Astrocyte of the spinal cord (primary cell): ENCODE measurements around the gene IFNG-AS1.

ENCODE experiments used
- DNase-seq: peaks from one replicate; pipeline ENCODE4 v3.0.0; 2011; ENCODE audit warnings: low read depth, low spot score
- H3K4me3 ChIP-seq: 2 replicates; pipeline ENCODE4 v1.5.1; 2011; ENCODE audit warnings: low read depth, mild to moderate bottlenecking, low read length, moderate library complexity
- in situ Hi-C: cut with HindIII; loops from 2 replicates; pipeline ENCODE4 v1.10.0; 2017; ENCODE audit warnings: low sequenced_read_pairs
- TF ChIP-seq, protein P1 (sequence below): IDR thresholded peaks from 2 replicates; pipeline ENCODE4 v1.5.1; 2012; ENCODE audit warnings: low read depth, mild to moderate bottlenecking, low read length, inconsistent platforms

IFNG-AS1 gene

GRCh38 chr12:67989184-67989920 lies at the start of gene IFNG-AS1:
IFNG-AS1 (plus strand) TSS chr12:67989447.
- in situ Hi-C loops = no loop called here
- H3K4me3 ChIP-seq = no peak within 1 kb of the TSS
- TF ChIP-seq, protein P1, sequence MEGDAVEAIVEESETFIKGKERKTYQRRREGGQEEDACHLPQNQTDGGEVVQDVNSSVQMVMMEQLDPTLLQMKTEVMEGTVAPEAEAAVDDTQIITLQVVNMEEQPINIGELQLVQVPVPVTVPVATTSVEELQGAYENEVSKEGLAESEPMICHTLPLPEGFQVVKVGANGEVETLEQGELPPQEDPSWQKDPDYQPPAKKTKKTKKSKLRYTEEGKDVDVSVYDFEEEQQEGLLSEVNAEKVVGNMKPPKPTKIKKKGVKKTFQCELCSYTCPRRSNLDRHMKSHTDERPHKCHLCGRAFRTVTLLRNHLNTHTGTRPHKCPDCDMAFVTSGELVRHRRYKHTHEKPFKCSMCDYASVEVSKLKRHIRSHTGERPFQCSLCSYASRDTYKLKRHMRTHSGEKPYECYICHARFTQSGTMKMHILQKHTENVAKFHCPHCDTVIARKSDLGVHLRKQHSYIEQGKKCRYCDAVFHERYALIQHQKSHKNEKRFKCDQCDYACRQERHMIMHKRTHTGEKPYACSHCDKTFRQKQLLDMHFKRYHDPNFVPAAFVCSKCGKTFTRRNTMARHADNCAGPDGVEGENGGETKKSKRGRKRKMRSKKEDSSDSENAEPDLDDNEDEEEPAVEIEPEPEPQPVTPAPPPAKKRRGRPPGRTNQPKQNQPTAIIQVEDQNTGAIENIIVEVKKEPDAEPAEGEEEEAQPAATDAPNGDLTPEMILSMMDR = no peak
- no peak for DNase-seq

DNA sequence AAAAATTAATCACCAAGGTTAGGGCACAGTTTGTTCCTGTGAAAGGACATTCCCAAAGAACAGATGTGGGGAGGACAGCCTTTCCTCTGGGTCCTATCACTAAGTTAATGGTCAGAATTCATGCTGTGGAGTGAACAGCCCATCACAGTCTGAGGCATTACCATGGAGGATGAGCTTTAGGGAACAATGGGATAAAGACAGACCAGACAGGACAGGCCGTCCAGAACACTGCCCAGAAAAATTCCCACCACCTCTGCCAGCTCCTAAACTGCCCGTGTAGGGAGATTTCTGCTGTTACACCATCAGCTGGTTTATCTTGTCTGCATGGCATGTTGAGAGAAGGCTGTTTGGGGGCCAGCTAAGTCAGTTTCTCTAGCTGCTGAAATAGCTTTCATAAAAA lies 49.6 kb upstream of the IFNG-AS1 start:
- no peak overlapping the region for H3K4me3 ChIP-seq
- TF ChIP-seq, protein P1 = no peak
- in situ Hi-C loops = no loop called here
- DNase-seq = no peak

- TF ChIP-seq, protein P1 = no peak
- DNase-seq = peak; percentile 25
- in situ Hi-C loops = no loop called here
- H3K4me3 ChIP-seq = no peak overlapping the region
Measured at GRCh38 chr12:67940780-67941243, 48.4 kb upstream of the IFNG-AS1 start.

DNA sequence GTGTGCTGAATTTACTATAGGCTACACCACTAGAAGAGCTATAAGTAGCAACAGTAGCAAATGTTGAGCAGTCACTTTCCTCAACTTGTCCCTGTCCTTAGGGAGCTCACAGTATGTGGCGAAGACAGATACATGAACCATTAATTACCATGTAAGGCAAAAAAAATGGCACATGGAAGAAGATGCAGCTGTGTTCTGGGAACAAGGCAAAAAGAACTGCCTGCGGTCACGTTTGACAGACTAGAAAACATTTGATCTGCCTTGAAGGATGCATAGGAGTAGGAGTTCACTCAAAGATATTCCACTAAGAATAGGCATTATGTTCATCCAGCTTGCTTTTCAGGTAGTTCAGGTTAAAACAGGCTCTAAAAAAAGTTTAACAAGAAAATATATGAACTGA lies 46.5 kb upstream of the IFNG-AS1 start:
- no peak for DNase-seq
- in situ Hi-C loops = no loop called here
- H3K4me3 ChIP-seq = no peak overlapping the region
- TF ChIP-seq, protein P1 = no peak

GRCh38 chr12:67943141-67943892 lies 45.9 kb upstream of the IFNG-AS1 start:
- peak; percentile 79 for DNase-seq
- TF ChIP-seq, protein P1 = peak; percentile 63
- in situ Hi-C loops = no loop called here
- no peak overlapping the region for H3K4me3 ChIP-seq

DNA sequence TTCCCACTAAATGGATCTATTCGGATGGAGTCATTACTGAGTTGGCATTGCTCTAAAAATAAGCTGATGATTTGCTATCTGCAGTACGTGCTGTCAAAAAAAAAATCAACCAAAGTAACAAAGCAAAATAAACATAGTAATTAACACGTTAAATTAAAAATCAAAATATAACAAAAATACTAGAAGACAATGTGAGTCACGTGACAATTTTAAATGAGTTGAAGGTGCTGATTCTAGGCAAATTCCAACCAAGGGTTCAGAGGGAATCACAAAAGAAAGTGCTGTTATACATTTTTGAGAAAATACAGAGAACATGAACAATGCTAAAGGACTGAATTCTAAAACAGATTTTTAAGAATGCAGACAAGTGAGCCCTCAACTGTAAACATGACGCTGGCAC lies 45.2 kb upstream of the IFNG-AS1 start:
- H3K4me3 ChIP-seq = no peak overlapping the region
- in situ Hi-C loops = no loop called here
- TF ChIP-seq, protein P1 = no peak
- DNase-seq = no peak
